Transverse colon (tissue), 4 donors: ENCODE data around the gene CD33. TPM values are rescaled to one million over a fixed set of nuclear protein-coding genes. Genes with fewer than 3 reads are reported as not detected.
"Not testable (repeated sequence)": the region's sequence is repeated elsewhere in the genome, so short reads cannot be mapped to it uniquely, and the experiment has no call there.

Source experiments
- DNase-seq: peaks from one replicate; pipeline ENCODE4 v3.0.0-alpha.2; 2019
- H3K27ac ChIP-seq, 4 donors: fragments of 200-600 bp; sonication (generic); 2 replicates each; pipeline ENCODE4 v1.5.1; 2016 to 2018; ENCODE audit warnings: inconsistent platforms in 4 of 4
- H3K27me3 ChIP-seq: fragments of 200-600 bp; sonication (generic); 2 replicates; pipeline ENCODE4 v1.5.1; 2017; ENCODE audit warnings: inconsistent platforms
- H3K36me3 ChIP-seq, 4 donors: fragments of 200-600 bp; sonication (generic); 2 replicates each; pipeline ENCODE4 v1.5.1; 2017 to 2019; ENCODE audit warnings: inconsistent platforms in 4 of 4
- H3K4me1 ChIP-seq, 4 donors: fragments of 200-600 bp; sonication (generic); 2 replicates each; pipeline ENCODE4 v1.5.1; 2017 to 2020; ENCODE audit warnings: inconsistent platforms in 4 of 4
- H3K4me3 ChIP-seq, 4 donors: fragments of 200-600 bp; sonication (generic); 1 replicate in 1 of 4; 2 replicates in 3 of 4; pipeline versions ENCODE4 v1.5.1 to v1.6.1; 2017 to 2019; ENCODE audit warnings: inconsistent platforms in 4 of 4
- H3K9me3 ChIP-seq, 2 donors: fragments of 200-600 bp; sonication (generic); 2 replicates each; pipeline ENCODE4 v1.5.1; 2017 to 2019; ENCODE audit warnings: inconsistent platforms in 2 of 2
- CTCF ChIP-seq, 5 experiments: fragments of 200-600 bp in 3 of 5; fragments of 450-650 bp in 2 of 5; sonication (generic) in 3 of 5; IDR thresholded peaks; 1 replicate in 2 of 5; 2 replicates in 3 of 5; pipeline ENCODE4 v1.5.1; 2016 to 2017; ENCODE audit warnings: antibody characterized with exemption in 5 of 5, inconsistent platforms in 3 of 5, mild to moderate bottlenecking in 2 of 5, moderate library complexity in 1 of 5
- EP300 ChIP-seq: sonication (generic); formaldehyde crosslinking; IDR thresholded peaks from one replicate; pipeline ENCODE4 v1.6.1; 2017; ENCODE audit warnings: antibody characterized with exemption, low read depth
- POLR2A ChIP-seq: fragments of 450-650 bp; IDR thresholded peaks from one replicate; pipeline ENCODE4 v1.6.1; 2016; ENCODE audit warnings: antibody characterized with exemption, mild to moderate bottlenecking, moderate library complexity
- POLR2AphosphoS5 ChIP-seq, 3 donors: sonication (generic); formaldehyde crosslinking; IDR thresholded peaks; one replicate each; pipeline ENCODE4 v1.6.1; 2016; ENCODE audit warnings: antibody characterized with exemption in 3 of 3
- WGBS, 2 donors: methylation state at CpG; one replicate each; pipeline ENCODE4 v1.1.5; 2018; ENCODE audit warnings: low coverage in 1 of 2; 5-methylcytosine and 5-hydroxymethylcytosine counted together
- in situ Hi-C, 4 donors: fragments of 200-750 bp; cut with MboI; loops; one replicate each; pipeline versions ENCODE4 v1.15.0 to v1.15.1; 2017; ENCODE audit warnings: low sequenced_read_pairs in 3 of 4, low pct_ligation_motif_present in 1 of 4, low pct_unique_long_range_greater_than_20kb in 1 of 4
- intact Hi-C: fragments of 100-400 bp; cut with DNase I; formaldehyde crosslinking; loops from one replicate; pipeline ENCODE4 v1.15.1; 2023; ENCODE audit warnings: low total_unique reads
- total RNA-seq, 4 donors: library from RNA; depleted of rRNA; stranded (reverse); fragments of >200 nt; gene quantifications; one replicate each; pipeline ENCODE4 v1.1.0, GENCODE V29; 2016

CD33 gene
- total RNA-seq, 4 donors from 2014 or later: 2.5 to 2.6 TPM; not detected in 2

GRCh38 chr19:51203916-51204315, 21.0 kb upstream of the CD33 start:
- Histone ChIP-seq H3K4me1 (no peaks in the 10 kb centered on the region), H3K27me3 (no peaks in the 10 kb centered on the region), H3K4me3 (no peak overlapping the region), H3K27ac (no peak overlapping the region), H3K9me3 (no peaks in the 10 kb centered on the region), H3K36me3 (no peaks in the 10 kb centered on the region)
- intact Hi-C loops (no loop called here), in situ Hi-C loops (no loop called here)
- WGBS, 2 donors: 47 to 52% methylated on average over 3 of the region's 3 CpGs
- TF ChIP-seq POLR2A: no peak
- no peak for TF ChIP-seq EP300
- no peak for TF ChIP-seq POLR2AphosphoS5 (IDR thresholded peaks at IDR 0.05)
- no peak for TF ChIP-seq CTCF (IDR thresholded peaks at IDR 0.05)
- DNase-seq: no peak

GRCh38 chr19:51204321-51204720, 20.6 kb upstream of the CD33 start:
- Histone ChIP-seq H3K36me3 (no peaks in the 10 kb centered on the region), H3K9me3 (no peaks in the 10 kb centered on the region), H3K4me3 (no peak overlapping the region), H3K27me3 (no peaks in the 10 kb centered on the region), H3K4me1 (no peaks in the 10 kb centered on the region), H3K27ac (no peak overlapping the region)
- TF ChIP-seq POLR2AphosphoS5 (IDR thresholded peaks at IDR 0.05): no peak
- no peak for TF ChIP-seq POLR2A
- TF ChIP-seq CTCF (IDR thresholded peaks at IDR 0.05): no peak
- no peak for TF ChIP-seq EP300
- in situ Hi-C loops: no loop called here
- WGBS, 2 donors: 78 to 81% methylated on average over 4 to 6 of the region's 6 CpGs
- intact Hi-C loops: no loop called here
- DNase-seq: no peak

GRCh38 chr19:51207747-51208146, 17.1 kb upstream of the CD33 start:
- Histone ChIP-seq H3K4me3 (no peak overlapping the region), H3K27me3 (no peaks in the 10 kb centered on the region), H3K27ac (no peak overlapping the region), H3K36me3 (no peaks in the 10 kb centered on the region), H3K9me3 (no peaks in the 10 kb centered on the region), H3K4me1 (no peaks in the 10 kb centered on the region)
- TF ChIP-seq EP300 (no peak), POLR2AphosphoS5 (IDR thresholded peaks at IDR 0.05) (no peak), POLR2A (no peak), CTCF (IDR thresholded peaks at IDR 0.05) (no peak)
- DNase-seq: no peak
- WGBS, 2 donors: 44% methylated on average over 2 of the region's 2 CpGs; no CpG with 5 or more reads in 1 of the 2 donors
- intact Hi-C loops: no loop called here
- in situ Hi-C loops: no loop called here

GRCh38 chr19:51210191-51210784, 14.6 kb upstream of the CD33 start:
- Histone ChIP-seq H3K36me3 (no peaks in the 10 kb centered on the region), H3K4me1 (no peaks in the 10 kb centered on the region), H3K4me3 (no peak overlapping the region), H3K27me3 (no peaks in the 10 kb centered on the region), H3K27ac (no peak overlapping the region), H3K9me3 (no peaks in the 10 kb centered on the region)
- intact Hi-C loops (no loop called here), in situ Hi-C loops (no loop called here)
- 65 to 77% methylated on average over 3 to 6 of the region's 6 CpGs for WGBS, 2 donors
- DNase-seq: no peak
- no peak for TF ChIP-seq CTCF (IDR thresholded peaks at IDR 0.05)
- TF ChIP-seq POLR2A: no peak
- no peak for TF ChIP-seq POLR2AphosphoS5 (IDR thresholded peaks at IDR 0.05)
- no peak for TF ChIP-seq EP300

GRCh38 chr19:51210874-51211361, 14.0 kb upstream of the CD33 start:
- H3K4me1 ChIP-seq, intact Hi-C loops: not testable (repeated sequence)

More at GRCh38 chr19:51210874-51211361, 14.0 kb upstream of the CD33 start:
- H3K36me3 ChIP-seq, H3K9me3 ChIP-seq, in situ Hi-C loops, H3K27ac ChIP-seq, H3K4me3 ChIP-seq, H3K27me3 ChIP-seq: not testable (repeated sequence)
- DNase-seq: peak; percentile 18
- WGBS, 2 donors: 50% methylated on average over 13 of the region's 13 CpGs; no CpG with 5 or more reads in 1 of the 2 donors
